ENCODE measurements around the gene LRRIQ4.

LRRIQ4 gene

GRCh38 chr3:169827712-169828111 lies 15.0 kb downstream of the LRRIQ4 start:
- TF ChIP-seq CTCF (IDR thresholded peaks at IDR 0.05) = no peak

- TF ChIP-seq CTCF (IDR thresholded peaks at IDR 0.05) = no peak
These were observed 22.9 kb downstream of the LRRIQ4 start for GRCh38 chr3:169835533-169835932.

GRCh38 chr3:169836078-169836941 lies 23.6 kb downstream of the LRRIQ4 start:
- TF ChIP-seq CTCF (IDR thresholded peaks at IDR 0.05) = no peak

GRCh38 chr3:169836942-169837275 lies 24.2 kb downstream of the LRRIQ4 start:
- TF ChIP-seq CTCF (IDR thresholded peaks at IDR 0.05) = no peak

GRCh38 chr3:169838511-169839030 lies 25.9 kb downstream of the LRRIQ4 start:
- no peak for TF ChIP-seq CTCF (IDR thresholded peaks at IDR 0.05)

- TF ChIP-seq CTCF (IDR thresholded peaks at IDR 0.05) = no peak
These were observed 28.5 kb downstream of the LRRIQ4 start for GRCh38 chr3:169841171-169841570.

- TF ChIP-seq CTCF (IDR thresholded peaks at IDR 0.05) = no peak
These were observed 30.3 kb downstream of the LRRIQ4 start for GRCh38 chr3:169842960-169843359.
